Chondrocyte (in vitro differentiated cells): Measurements from ENCODE around the gene IL1RAPL1. TPM values are rescaled to one million over a fixed set of nuclear protein-coding genes. Genes with fewer than 3 reads are reported as not detected.

Experiments used
- DNase-seq: peaks from one replicate; pipeline ENCODE4 v3.0.0; 2021; ENCODE audit warnings: mixed read lengths, low spot score
- H3K27ac Mint-ChIP-seq: one replicate; pipeline ENCODE4 v1.8.0; 2021; ENCODE audit warnings: mild to moderate bottlenecking, moderate library complexity, mixed read lengths; ENCODE audit not compliant: unreplicated experiment
- H3K27me3 Mint-ChIP-seq: 2 replicates; pipeline ENCODE4 v1.8.0; 2021; ENCODE audit warnings: low read depth, mixed read lengths
- H3K36me3 Mint-ChIP-seq: 2 replicates; pipeline ENCODE4 v1.8.0; 2021; ENCODE audit warnings: low read depth, mixed read lengths
- H3K4me1 Mint-ChIP-seq: 2 replicates; pipeline ENCODE4 v1.8.0; 2021; ENCODE audit warnings: low read depth, mild to moderate bottlenecking, mixed read lengths
- H3K4me3 Mint-ChIP-seq: one replicate; pipeline ENCODE4 v1.8.0; 2021; ENCODE audit warnings: mild to moderate bottlenecking, moderate library complexity, mixed read lengths; ENCODE audit not compliant: unreplicated experiment
- H3K9me3 Mint-ChIP-seq: 2 replicates; pipeline ENCODE4 v1.8.0; 2021; ENCODE audit warnings: low read depth, mixed read lengths
- CTCF ChIP-seq: fragments of 200-600 bp; sonication (generic); IDR thresholded peaks from 2 replicates; pipeline ENCODE4 v1.5.0; 2021; ENCODE audit warnings: antibody characterized with exemption, mild to moderate bottlenecking, moderate library complexity
- total RNA-seq: library from RNA; stranded (reverse); gene quantifications from 3 replicates; pipeline ENCODE4 v1.2.1, GENCODE V29; 2021

The IL1RAPL1 gene
- total RNA-seq, 1 donor from 2014 or later = not detected

GRCh38 chrX:29066516-29066915 lies 479.3 kb downstream of the IL1RAPL1 start:
- Mint-ChIP-seq H3K4me3 (no peak overlapping the region), H3K27ac (no peak overlapping the region), H3K4me1 (no peaks in the 10 kb centered on the region), H3K27me3 (no peaks in the 10 kb centered on the region), H3K36me3 (no peaks in the 10 kb centered on the region), H3K9me3 (peaks cover 4% of the 10 kb centered on the region)
- DNase-seq = no peak
- no peak for TF ChIP-seq CTCF

- Mint-ChIP-seq H3K27me3 (no peaks in the 10 kb centered on the region), H3K27ac (no peak overlapping the region), H3K9me3 (peaks cover 4% of the 10 kb centered on the region), H3K4me1 (no peaks in the 10 kb centered on the region), H3K4me3 (no peak overlapping the region), H3K36me3 (no peaks in the 10 kb centered on the region)
- no peak for TF ChIP-seq CTCF
- no peak for DNase-seq
Measured at GRCh38 chrX:29067351-29067750, 480.1 kb downstream of the IL1RAPL1 start.

GRCh38 chrX:29071525-29072320 lies 484.5 kb downstream of the IL1RAPL1 start:
- no peak for DNase-seq
- no peaks in the 10 kb centered on the region for H3K4me1 Mint-ChIP-seq
- H3K27ac Mint-ChIP-seq = no peak overlapping the region
- H3K27me3 Mint-ChIP-seq = no peaks in the 10 kb centered on the region
- no peak for TF ChIP-seq CTCF
- no peak overlapping the region for H3K4me3 Mint-ChIP-seq
- H3K9me3 Mint-ChIP-seq = no peaks in the 10 kb centered on the region
- no peaks in the 10 kb centered on the region for H3K36me3 Mint-ChIP-seq

GRCh38 chrX:29082558-29082957 lies 495.3 kb downstream of the IL1RAPL1 start:
- no peak for DNase-seq
- no peaks in the 10 kb centered on the region for H3K27me3 Mint-ChIP-seq
- no peak for TF ChIP-seq CTCF
- H3K9me3 Mint-ChIP-seq = peaks cover 2% of the 10 kb centered on the region
- H3K36me3 Mint-ChIP-seq = no peaks in the 10 kb centered on the region
- H3K27ac Mint-ChIP-seq = no peak overlapping the region
- no peaks in the 10 kb centered on the region for H3K4me1 Mint-ChIP-seq
- no peak overlapping the region for H3K4me3 Mint-ChIP-seq

GRCh38 chrX:29083823-29084222 lies 496.6 kb downstream of the IL1RAPL1 start:
- TF ChIP-seq CTCF = no peak
- Mint-ChIP-seq H3K27me3 (no peaks in the 10 kb centered on the region), H3K4me3 (no peak overlapping the region), H3K9me3 (no peaks in the 10 kb centered on the region), H3K27ac (no peak overlapping the region), H3K36me3 (no peaks in the 10 kb centered on the region), H3K4me1 (no peaks in the 10 kb centered on the region)
- no peak for DNase-seq
